SK-N-SH treated with all-trans-retinoic acid at 6 μM for 48 hours (cell line): ENCODE data around the gene ARHGEF10L.

Experiments
- ATAC-seq: fragments of 200-7000 bp; cut with Tn5 transposase; 3 replicates; pipeline ENCODE4 v1.9.1; 2020; ENCODE audit warnings: mild to moderate bottlenecking, moderate library complexity
- ARNTL ChIP-seq: fragments of 450-650 bp; formaldehyde crosslinking; IDR thresholded peaks from 2 replicates; pipeline ENCODE4 v1.5.0; 2020; ENCODE audit warnings: low read depth, mild to moderate bottlenecking, moderate library complexity, borderline replicate concordance
- BACH2 ChIP-seq: fragments of 250-450 bp; sonication (Bioruptor Pico); IDR thresholded peaks from 2 replicates; pipeline ENCODE4 v1.9.0; 2021; ENCODE audit warnings: mild to moderate bottlenecking, borderline replicate concordance
- CREB5 ChIP-seq: fragments of 250-450 bp; sonication (Bioruptor Pico); IDR thresholded peaks from 2 replicates; pipeline ENCODE4 v1.5.1; 2020; ENCODE audit warnings: low read depth, mild to moderate bottlenecking, moderate library complexity
- CSDC2 ChIP-seq: fragments of 250-450 bp; sonication (Bioruptor Pico); IDR thresholded peaks from 2 replicates; pipeline ENCODE4 v1.5.0; 2020; ENCODE audit warnings: mild to moderate bottlenecking, moderate library complexity
- CSRNP3 ChIP-seq: fragments of 250-450 bp; sonication (Bioruptor Pico); IDR thresholded peaks from 2 replicates; pipeline ENCODE4 v1.5.1; 2021; ENCODE audit warnings: mild to moderate bottlenecking, moderate library complexity
- GLIS3 ChIP-seq: fragments of 250-450 bp; sonication (Bioruptor Pico); IDR thresholded peaks from 2 replicates; pipeline ENCODE4 v1.5.0; 2020; ENCODE audit warnings: mild to moderate bottlenecking, moderate library complexity
- ISL1 ChIP-seq: fragments of 250-450 bp; sonication (Bioruptor Pico); IDR thresholded peaks from 2 replicates; pipeline ENCODE4 v2.1.2; 2022; ENCODE audit warnings: mild to moderate bottlenecking, moderate library complexity
- OSR1 ChIP-seq: fragments of 250-450 bp; sonication (Bioruptor Pico); IDR thresholded peaks from 2 replicates; pipeline ENCODE4 v1.8.0; 2022; ENCODE audit warnings: moderate library complexity, mild to moderate bottlenecking, inconsistent platforms
- POU6F1 ChIP-seq: fragments of 250-450 bp; sonication (Bioruptor Pico); IDR thresholded peaks from 2 replicates; pipeline ENCODE4 v1.8.0; 2021; ENCODE audit warnings: low read depth, mild to moderate bottlenecking, moderate library complexity, borderline replicate concordance
- PPARA ChIP-seq: fragments of 250-450 bp; sonication (Bioruptor Pico); IDR thresholded peaks from 2 replicates; pipeline ENCODE4 v1.5.0; 2020; ENCODE audit warnings: mild to moderate bottlenecking, borderline replicate concordance
- RARB ChIP-seq: fragments of 250-450 bp; sonication (Bioruptor Pico); IDR thresholded peaks from 2 replicates; pipeline ENCODE4 v1.8.0; 2021; ENCODE audit warnings: mild to moderate bottlenecking, moderate library complexity
- SNAI2 ChIP-seq: fragments of 250-450 bp; sonication (Bioruptor Pico); IDR thresholded peaks from 2 replicates; pipeline ENCODE4 v1.5.0; 2020; ENCODE audit warnings: mild to moderate bottlenecking, moderate library complexity
- TCF4 ChIP-seq: fragments of 250-450 bp; sonication (Bioruptor Pico); IDR thresholded peaks from 2 replicates; pipeline ENCODE4 v1.8.0; 2021; ENCODE audit warnings: mild to moderate bottlenecking, moderate library complexity, borderline replicate concordance
- TOX ChIP-seq: fragments of 250-450 bp; sonication (Bioruptor Pico); IDR thresholded peaks from 2 replicates; pipeline ENCODE4 v1.8.0; 2021; ENCODE audit warnings: mild to moderate bottlenecking, moderate library complexity, borderline replicate concordance
- ZC3H10 ChIP-seq: fragments of 250-450 bp; sonication (Bioruptor Pico); IDR thresholded peaks from 2 replicates; pipeline ENCODE4 v1.5.1; 2021; ENCODE audit warnings: mild to moderate bottlenecking, moderate library complexity
- ZFP3 ChIP-seq: fragments of 250-450 bp; sonication (Bioruptor Pico); IDR thresholded peaks from 2 replicates; pipeline ENCODE4 v1.5.0; 2020; ENCODE audit warnings: mild to moderate bottlenecking, moderate library complexity
- ZFP30 ChIP-seq: fragments of 450-650 bp; formaldehyde crosslinking; IDR thresholded peaks from 2 replicates; pipeline ENCODE4 v1.5.0; 2022; ENCODE audit warnings: mild to moderate bottlenecking, moderate library complexity
- ZNF565 ChIP-seq: fragments of 450-650 bp; formaldehyde crosslinking; conservative IDR thresholded peaks from 2 replicates; pipeline ENCODE4 v1.5.0; 2020; ENCODE audit warnings: low read depth, mild to moderate bottlenecking, moderate library complexity
- ZNF70 ChIP-seq: fragments of 450-650 bp; formaldehyde crosslinking; IDR thresholded peaks from 2 replicates; pipeline ENCODE4 v1.5.0; 2020; ENCODE audit warnings: mild to moderate bottlenecking, moderate library complexity
- ZNF8 ChIP-seq: fragments of 450-650 bp; formaldehyde crosslinking; IDR thresholded peaks from 2 replicates; pipeline ENCODE4 v1.5.0; 2020; ENCODE audit warnings: mild to moderate bottlenecking, moderate library complexity
- TF ChIP-seq, protein P1 (sequence below): fragments of 250-450 bp; sonication (Bioruptor Pico); IDR thresholded peaks from 2 replicates; pipeline ENCODE4 v1.5.0; 2020; ENCODE audit warnings: mild to moderate bottlenecking, moderate library complexity

Gene ARHGEF10L

DNA sequence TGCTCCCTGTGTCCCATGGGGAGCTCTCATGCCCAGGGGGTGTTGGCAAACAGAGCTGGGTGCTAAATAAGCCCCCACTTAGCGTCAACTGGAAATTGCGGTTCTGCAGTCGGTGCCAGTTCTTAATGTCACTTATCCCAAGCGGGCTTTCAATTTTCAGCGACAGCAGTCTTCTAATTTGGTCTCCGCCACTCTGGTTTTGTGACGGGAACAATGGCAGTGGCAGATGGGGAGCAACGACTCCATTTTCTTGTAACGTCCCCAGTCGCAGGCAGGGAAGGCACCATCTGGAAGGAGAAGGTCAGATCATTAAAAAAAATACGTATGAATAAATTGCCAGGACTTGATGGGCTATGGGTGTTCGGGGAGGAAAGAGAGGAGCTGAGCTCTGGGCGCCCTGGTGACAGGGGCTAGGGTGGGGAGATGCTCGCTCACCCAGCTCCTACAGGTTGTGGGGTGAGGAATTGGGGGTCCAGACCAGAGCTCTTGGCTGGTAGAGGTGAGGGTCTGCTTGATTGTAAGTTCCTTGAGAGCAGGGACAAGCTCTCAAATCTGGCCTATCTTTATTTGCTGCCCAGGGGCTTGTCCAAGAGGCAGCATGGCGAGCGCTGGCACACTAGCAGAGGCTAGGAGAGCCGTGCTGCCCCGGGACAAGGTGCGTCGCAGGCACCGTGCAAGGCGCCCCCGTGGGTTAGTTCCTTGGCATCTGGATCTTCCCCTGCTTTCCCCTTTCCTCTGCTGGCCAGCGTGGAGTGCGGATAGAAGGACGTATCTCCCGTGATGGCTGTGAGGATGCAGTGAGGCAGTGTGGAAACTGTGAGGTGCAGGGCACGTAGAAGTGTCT is 105.8 kb downstream of the ARHGEF10L start:
- TF ChIP-seq TCF4 (CRISPR knock-in tag) (no peak), TOX (CRISPR knock-in tag) (no peak), ZFP3 (CRISPR knock-in tag) (no peak)
- TF ChIP-seq, protein P1, sequence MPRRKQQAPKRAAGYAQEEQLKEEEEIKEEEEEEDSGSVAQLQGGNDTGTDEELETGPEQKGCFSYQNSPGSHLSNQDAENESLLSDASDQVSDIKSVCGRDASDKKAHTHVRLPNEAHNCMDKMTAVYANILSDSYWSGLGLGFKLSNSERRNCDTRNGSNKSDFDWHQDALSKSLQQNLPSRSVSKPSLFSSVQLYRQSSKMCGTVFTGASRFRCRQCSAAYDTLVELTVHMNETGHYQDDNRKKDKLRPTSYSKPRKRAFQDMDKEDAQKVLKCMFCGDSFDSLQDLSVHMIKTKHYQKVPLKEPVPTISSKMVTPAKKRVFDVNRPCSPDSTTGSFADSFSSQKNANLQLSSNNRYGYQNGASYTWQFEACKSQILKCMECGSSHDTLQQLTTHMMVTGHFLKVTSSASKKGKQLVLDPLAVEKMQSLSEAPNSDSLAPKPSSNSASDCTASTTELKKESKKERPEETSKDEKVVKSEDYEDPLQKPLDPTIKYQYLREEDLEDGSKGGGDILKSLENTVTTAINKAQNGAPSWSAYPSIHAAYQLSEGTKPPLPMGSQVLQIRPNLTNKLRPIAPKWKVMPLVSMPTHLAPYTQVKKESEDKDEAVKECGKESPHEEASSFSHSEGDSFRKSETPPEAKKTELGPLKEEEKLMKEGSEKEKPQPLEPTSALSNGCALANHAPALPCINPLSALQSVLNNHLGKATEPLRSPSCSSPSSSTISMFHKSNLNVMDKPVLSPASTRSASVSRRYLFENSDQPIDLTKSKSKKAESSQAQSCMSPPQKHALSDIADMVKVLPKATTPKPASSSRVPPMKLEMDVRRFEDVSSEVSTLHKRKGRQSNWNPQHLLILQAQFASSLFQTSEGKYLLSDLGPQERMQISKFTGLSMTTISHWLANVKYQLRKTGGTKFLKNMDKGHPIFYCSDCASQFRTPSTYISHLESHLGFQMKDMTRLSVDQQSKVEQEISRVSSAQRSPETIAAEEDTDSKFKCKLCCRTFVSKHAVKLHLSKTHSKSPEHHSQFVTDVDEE (CRISPR knock-in tag), result no peak
- no peak for ATAC-seq

DNA sequence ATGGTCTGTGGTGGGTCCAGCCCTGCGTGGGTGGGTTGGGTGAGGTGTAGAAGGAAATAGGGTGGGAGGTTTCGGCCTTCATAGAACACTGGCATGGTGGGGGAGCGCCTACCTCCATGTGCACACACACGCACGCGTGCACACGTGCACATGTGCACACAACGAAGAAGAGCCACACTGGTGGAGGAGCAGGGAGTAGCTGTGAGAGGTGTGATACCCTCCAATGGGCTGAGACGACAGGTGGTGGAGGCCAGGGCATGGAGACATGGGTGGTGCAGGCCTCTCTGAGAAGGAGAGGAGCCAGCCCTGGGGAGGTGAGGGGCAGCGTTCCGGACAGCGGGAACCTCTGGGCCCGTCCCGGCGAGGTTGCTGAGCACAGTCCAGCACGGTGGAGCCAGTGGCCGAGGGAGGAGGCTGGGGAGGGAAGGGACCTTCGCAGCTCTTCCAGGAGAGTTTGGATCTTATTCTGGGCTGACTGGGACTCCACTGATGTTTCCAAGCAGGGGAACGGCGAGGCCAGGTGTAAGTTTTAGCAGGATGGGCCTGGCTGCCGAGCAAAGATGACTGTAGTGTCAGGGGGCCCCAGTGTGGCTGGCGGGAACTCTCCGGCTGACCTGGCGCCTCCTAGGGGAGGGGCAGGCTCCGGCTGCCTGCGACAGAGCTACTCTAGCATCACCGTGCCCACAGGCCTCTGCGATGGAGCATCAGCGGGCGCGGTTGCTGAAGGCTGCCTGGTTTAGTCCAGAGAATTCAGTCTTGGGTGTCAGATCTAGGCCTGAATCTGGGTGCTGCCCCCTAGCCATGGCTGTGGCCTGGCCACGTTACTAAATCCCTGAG is 107.2 kb downstream of the ARHGEF10L start:
- no peak for ATAC-seq
- TF ChIP-seq SNAI2 (CRISPR knock-in tag) (no peak), ZNF565 (CRISPR knock-in tag) (no peak), GLIS3 (CRISPR knock-in tag) (no peak), TOX (CRISPR knock-in tag) (no peak), ZNF8 (CRISPR knock-in tag) (no peak), CSRNP3 (no peak), ZFP3 (CRISPR knock-in tag) (no peak), ZC3H10 (CRISPR knock-in tag) (no peak), ZNF70 (CRISPR knock-in tag) (no peak), PPARA (CRISPR knock-in tag) (no peak), BACH2 (CRISPR knock-in tag) (no peak), OSR1 (CRISPR knock-in tag) (no peak), POU6F1 (no peak), ISL1 (CRISPR knock-in tag) (no peak), ZFP30 (no peak), RARB (CRISPR knock-in tag) (no peak), CREB5 (CRISPR knock-in tag) (no peak), CSDC2 (CRISPR knock-in tag) (no peak), ARNTL (no peak)

DNA sequence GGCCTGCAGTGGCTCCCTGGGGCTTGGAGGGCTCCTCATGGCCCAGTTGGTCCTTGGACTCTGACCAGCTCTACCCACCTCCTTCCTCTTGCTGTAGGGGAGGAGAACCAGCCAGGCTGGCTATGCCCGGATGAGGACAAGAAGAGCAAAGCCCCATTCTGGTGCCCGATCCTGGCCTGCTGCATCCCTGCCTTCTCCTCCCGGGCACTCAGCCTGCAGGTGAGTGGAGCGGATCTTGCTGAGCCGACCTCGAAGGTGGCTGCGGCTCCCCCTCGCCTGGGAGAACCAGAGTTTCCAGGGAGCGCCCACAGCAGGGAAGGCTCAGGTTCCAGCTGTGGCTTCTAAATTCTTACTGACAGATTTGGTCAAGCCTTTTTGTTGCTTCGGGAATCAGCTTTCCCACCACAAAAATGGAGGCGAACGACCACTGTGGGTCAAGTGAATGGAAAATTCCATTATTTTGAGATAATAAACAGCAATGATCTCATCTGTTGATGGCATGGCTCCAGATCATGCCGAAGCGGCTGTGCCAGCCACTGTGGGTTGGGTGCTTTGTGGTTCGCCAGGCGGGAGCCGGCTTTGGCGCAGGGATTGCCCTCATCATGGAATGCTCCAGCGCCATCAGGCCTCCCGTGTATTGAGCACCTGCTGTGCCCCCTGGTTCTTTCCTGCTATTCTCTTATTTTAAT is 109.1 kb downstream of the ARHGEF10L start:
- ATAC-seq, result no peak
- no peak for TF ChIP-seq POU6F1
- TF ChIP-seq GLIS3 (CRISPR knock-in tag), result no peak
- TF ChIP-seq ZFP30, result no peak
- TF ChIP-seq ARNTL, result no peak
- no peak for TF ChIP-seq ISL1 (CRISPR knock-in tag)
- TF ChIP-seq ZNF565 (CRISPR knock-in tag), result no peak
- TF ChIP-seq CSDC2 (CRISPR knock-in tag), result no peak
- TF ChIP-seq, protein P1 (CRISPR knock-in tag), result no peak
- no peak for TF ChIP-seq TCF4 (CRISPR knock-in tag)
- no peak for TF ChIP-seq ZNF70 (CRISPR knock-in tag)
- TF ChIP-seq ZNF8 (CRISPR knock-in tag), result no peak
